OCI-M2 (cell line): Measurements from ENCODE around the gene KLHL40.

Source experiments
- DNase-seq: peaks from one replicate; lab custom pipeline; 2025; ENCODE audit not compliant: unreplicated experiment; lab: John Stamatoyannopoulos, UW

Gene KLHL40

GRCh38 chr3:42668413-42668760 is 16.9 kb upstream of the KLHL40 start:
- DNase-seq = no peak

DNA sequence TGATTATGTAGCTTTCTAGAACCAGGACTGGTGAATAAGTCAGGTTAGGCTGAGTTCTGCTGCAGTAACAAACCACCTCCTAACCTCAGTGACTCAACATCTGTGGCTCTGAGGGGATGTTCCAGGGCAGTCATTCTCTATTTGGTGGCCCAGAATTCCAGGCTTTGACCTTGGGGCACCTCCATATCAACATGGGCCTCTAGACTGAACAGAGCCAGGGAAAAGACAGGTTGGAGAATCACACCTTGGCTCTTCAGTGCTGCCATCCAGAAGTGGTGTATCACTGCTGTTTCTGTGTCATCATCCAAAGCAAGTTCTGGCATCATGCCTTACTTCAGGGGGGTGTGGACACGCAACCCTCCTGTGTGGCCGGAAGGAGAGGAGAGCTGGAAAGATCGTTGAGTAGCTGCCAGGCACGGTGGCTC is 16.5 kb upstream of the KLHL40 start:
- DNase-seq = no peak

DNA sequence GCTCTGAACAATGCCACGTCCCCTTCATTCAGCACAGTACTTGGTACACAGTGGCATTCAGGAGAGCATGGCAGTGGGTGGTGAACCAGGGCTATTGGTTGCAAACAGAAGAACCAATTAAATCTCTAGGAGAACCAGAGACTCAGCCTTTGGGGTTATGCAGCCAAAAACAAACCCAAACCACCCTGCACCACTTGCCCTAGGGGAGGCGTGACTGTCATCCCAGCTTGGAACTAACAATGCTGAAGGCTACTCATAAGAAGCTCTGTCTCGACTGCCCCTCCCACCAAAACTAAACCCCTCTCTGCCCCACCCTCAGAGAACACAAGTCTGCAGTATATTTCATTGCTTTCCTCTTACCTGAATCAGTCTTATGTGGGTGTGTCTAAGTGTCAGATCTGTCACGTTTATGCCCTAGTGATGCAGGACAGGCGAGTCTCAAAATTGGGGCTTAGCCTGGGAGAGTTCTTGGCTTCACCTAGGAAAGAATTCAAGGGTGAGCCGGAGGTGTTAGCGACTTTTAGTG is 15.2 kb upstream of the KLHL40 start:
- DNase-seq = no peak

DNA sequence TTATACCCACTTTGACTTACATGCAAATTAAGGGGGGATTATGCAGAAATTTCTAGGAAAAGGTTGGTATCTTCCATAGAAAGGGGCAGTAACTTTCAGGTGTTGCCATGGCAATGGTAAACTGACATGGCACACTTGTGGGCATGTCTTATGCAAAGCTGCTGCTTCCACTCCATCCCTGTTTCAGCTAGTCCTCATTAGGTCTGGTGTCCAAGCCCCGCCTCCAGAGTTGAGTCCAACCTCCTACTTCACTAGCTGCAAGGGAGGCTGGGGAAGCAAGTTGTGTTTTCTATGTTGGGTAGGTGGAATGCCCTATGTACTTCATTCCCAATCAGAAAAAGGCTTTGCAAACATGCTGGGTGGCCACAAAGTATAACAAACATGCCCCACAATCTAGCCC is 14.7 kb upstream of the KLHL40 start:
- no peak for DNase-seq

GRCh38 chr3:42672515-42672914 is 12.8 kb upstream of the KLHL40 start:
- DNase-seq = no peak

DNA sequence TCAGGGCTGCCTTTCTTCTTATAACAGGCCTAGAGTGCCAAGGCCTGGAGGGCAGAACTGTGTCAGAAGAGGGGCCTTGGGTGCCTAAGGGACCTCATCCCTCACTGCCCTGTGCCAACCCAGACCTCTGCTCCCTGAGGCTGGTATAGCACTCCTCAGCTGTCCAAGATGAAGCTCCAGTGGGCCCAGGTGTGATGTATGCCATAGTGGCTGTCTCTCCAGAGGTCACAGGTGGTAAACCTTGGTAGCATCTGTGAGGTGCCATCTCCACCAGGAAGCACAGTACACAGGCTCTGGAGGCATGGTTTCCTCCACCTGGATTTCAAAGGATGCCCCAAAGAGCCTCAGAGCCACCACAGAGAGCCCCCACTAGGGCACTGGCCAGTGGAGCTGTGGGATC is 12.3 kb upstream of the KLHL40 start:
- no peak for DNase-seq

DNA sequence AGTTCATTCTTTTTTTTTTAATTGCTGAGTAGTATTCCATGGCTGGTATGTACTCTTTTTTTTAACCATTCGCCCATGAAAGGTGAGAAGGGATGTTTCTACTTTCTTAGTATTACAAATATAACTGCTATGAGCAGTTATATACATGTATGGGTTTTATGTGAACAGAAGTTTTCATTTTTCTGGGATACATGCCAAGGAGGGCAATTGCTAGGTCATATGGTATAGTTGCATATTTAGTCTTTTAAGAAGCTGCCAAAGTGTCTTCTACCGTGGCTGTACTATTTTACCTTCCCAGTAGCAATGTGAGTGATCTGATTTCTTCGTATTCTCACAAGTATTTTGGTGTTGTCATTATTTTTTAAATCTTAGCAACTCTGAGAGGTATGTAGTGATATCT is 11.2 kb upstream of the KLHL40 start:
- DNase-seq = no peak

GRCh38 chr3:42675909-42676308 is 9.4 kb upstream of the KLHL40 start:
- DNase-seq = no peak

GRCh38 chr3:42678447-42678846 is 6.9 kb upstream of the KLHL40 start:
- no peak for DNase-seq

GRCh38 chr3:42680271-42680670 is 5.1 kb upstream of the KLHL40 start:
- DNase-seq = no peak

DNA sequence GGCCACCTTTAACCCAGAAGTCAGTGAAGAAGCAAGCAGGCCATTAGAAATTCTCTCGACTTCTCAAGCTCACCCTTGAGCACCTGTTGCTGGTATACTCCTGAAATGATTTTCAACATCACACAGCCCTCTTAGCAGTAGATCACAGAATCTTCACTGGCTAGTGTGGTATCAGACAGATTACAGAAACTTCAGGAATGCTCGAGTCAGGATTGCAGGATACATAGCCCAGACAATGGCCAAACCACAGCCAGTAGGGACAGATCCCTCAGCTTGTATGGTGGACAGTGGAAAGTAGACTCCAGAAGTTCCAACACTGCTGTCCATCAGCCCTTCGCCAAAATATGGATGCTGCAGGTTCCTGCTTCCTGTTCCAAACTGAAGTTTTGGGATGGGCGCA is 4.5 kb upstream of the KLHL40 start:
- no peak for DNase-seq

DNA sequence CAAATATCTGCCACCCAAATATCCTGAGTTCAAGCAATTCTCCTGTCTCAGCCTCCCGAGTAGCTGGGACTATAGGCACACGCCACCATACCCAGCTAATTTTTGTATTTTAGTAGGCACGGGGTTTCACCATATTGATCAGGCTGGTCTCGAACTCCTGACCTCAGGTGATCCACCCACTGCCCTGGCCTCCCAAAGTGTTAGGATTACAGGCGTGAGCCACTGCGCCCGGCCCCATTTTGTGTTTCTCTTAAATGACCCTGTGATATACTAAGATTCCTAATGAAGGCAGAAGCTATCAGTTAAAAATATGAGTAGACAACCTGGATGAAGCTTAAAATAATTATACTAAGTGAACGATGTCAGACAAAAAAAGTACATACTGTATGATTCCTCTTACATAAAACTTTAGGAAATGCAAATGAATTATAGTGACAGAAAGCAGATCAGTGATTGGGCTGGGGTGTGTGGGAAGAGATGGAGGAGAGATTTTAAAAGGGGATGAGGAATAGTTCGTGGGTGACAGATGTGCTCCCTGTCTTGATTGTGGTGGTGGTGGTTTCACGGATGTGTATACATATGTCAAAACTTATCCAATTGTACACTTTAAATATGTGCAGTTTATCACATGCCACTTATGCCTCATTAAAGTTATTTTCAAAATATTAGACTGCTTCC is 3.8 kb upstream of the KLHL40 start:
- DNase-seq = no peak

GRCh38 chr3:42682301-42683070 is 2.9 kb upstream of the KLHL40 start:
- no peak for DNase-seq

GRCh38 chr3:42683875-42684598 is 1.3 kb upstream of the KLHL40 start:
- no peak for DNase-seq

DNA sequence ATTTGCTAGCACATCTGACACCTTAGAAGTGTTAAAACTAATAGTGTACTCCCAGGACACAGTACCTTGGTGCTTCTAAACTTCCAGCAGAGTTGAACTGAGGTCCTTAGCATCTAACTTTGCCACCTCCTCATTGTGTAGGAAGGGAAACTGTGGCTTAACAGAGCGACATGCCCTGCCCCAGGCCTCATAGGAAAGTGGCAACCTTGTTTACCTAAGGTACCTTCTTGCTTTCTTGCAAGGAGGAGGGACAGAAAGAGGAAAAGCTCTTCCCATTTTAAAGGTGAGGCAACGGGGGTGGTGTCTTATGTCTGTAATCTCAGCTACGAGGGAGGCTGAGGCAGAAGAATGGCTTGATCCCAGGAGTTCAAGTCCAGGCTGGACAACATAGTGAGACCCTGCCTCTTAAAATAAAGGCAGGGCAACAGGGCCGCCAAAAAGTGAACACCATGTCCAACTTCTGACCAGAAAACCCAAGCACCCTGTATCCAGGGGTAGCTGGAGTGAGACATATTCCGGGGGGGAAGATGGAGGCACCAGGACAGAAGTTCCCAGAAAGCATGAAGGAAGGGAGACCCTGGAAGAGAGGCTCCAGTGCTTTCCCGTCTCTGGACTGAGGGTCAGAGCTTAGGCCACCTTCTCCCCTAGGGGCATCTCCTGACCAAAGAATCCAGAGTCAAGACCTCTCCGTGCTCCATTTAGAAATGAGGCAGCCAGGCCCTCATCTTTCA is 540 bp upstream of the KLHL40 start:
- DNase-seq = no peak

- DNase-seq = no peak
Observed at GRCh38 chr3:42685891-42686820, 819 bp downstream of the KLHL40 start.

GRCh38 chr3:42686832-42687650 is 1.7 kb downstream of the KLHL40 start:
- DNase-seq = no peak

DNA sequence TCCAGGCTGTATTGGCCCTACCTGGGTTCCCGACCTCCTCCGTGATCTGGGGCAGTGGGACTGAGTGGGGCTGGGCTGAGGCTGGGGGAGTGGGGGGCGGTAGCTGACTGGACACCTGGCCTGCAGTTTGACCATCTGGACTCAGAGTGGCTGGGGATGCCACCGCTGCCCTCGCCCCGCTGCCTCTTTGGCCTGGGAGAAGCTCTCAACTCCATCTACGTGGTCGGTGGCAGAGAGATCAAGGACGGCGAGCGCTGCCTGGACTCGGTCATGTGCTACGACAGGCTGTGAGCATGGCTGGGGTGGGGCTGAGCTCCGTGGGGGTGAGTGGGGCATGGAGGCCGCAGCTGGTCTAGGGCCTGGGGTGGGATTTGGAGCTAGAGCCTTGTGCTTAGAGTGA is 2.7 kb downstream of the KLHL40 start:
- DNase-seq = no peak
